T-cell (primary cell): ENCODE measurements around the gene PRDX2. TPM values are rescaled to one million over a fixed set of nuclear protein-coding genes. Genes with fewer than 3 reads are reported as not detected.

Experiments used
- ATAC-seq, 4 experiments: fragments of 200-7000 bp in 3 of 4; fragments of 150-1000 bp in 1 of 4; cut with Tn5 transposase; replicated peaks in 1 of 4; 1 replicate in 3 of 4; 2 replicates in 1 of 4; pipeline ENCODE4 v1.10.0; 2021; ENCODE audit warnings: moderate library complexity in 3 of 4, mild to moderate bottlenecking in 2 of 4, moderate number of reproducible peaks in 1 of 4
- CTCF ChIA-PET, 2 donors: fragments of 300-600 bp; sonication (Branson Sonifier 250); formaldehyde crosslinking; loops; one replicate each; lab custom pipeline; 2022; ENCODE audit warnings: antibody characterized with exemption in 2 of 2; lab: Charles Lee
- POLR2A ChIA-PET, 2 donors: fragments of 300-600 bp; sonication (Branson Sonifier 250); formaldehyde crosslinking; loops; one replicate each; lab custom pipeline; 2022; ENCODE audit warnings: antibody characterized with exemption in 2 of 2; lab: Charles Lee
- DNase-seq, 35 experiments: peaks; one replicate each; pipeline versions ENCODE4 v3.0.0 to v3.0.0-alpha.2; 2013 to 2023
- H3K27ac ChIP-seq: one replicate; pipeline ENCODE4 v1.5.1; 2013; ENCODE audit warnings: low read length
- H3K27me3 ChIP-seq, 2 experiments: replicated peaks in 1 of 2; 1 replicate in 1 of 2; 2 replicates in 1 of 2; pipeline versions ENCODE4 v1.6.1 to v1.7.0; 2013; ENCODE audit warnings: low read length in 1 of 2, mixed read lengths in 1 of 2; ENCODE audit not compliant: control insufficient read depth in 2 of 2, insufficient read depth in 2 of 2; ENCODE audit errors: extremely low read depth in 1 of 2
- H3K36me3 ChIP-seq, 2 donors: 1 replicate in 1 of 2; 2 replicates in 1 of 2; pipeline versions ENCODE4 v1.6.1 to v1.7.0; 2013; ENCODE audit warnings: low read length in 1 of 2; ENCODE audit not compliant: control insufficient read depth in 2 of 2, insufficient read depth in 1 of 2; ENCODE audit errors: extremely low read depth in 1 of 2
- H3K4me1 ChIP-seq, 2 experiments: 1 replicate in 1 of 2; 2 replicates in 1 of 2; pipeline versions ENCODE4 v1.6.1 to v1.7.0; 2013; ENCODE audit warnings: low read length in 2 of 2, mixed read lengths in 1 of 2; ENCODE audit not compliant: insufficient read depth in 2 of 2, control insufficient read depth in 1 of 2; ENCODE audit errors: extremely low read depth in 1 of 2
- H3K4me3 ChIP-seq, 2 donors: 1 replicate in 1 of 2; 2 replicates in 1 of 2; pipeline versions ENCODE4 v1.5.1 to v1.7.0; 2013; ENCODE audit warnings: mild to moderate bottlenecking in 2 of 2, low read length in 1 of 2, moderate library complexity in 1 of 2; ENCODE audit not compliant: control insufficient read depth in 1 of 2; ENCODE audit errors: extremely low read depth in 1 of 2
- H3K9me3 ChIP-seq: 2 replicates; pipeline ENCODE4 v1.7.0; 2013
- H3K27ac Mint-ChIP-seq, 2 donors: one replicate each; pipeline ENCODE4 v1.8.0; 2020 to 2021; ENCODE audit warnings: mild to moderate bottlenecking in 2 of 2, mixed read lengths in 2 of 2
- H3K27me3 Mint-ChIP-seq, 2 donors: one replicate each; pipeline ENCODE4 v1.8.0; 2021 to 2022; ENCODE audit warnings: mixed read lengths in 2 of 2
- H3K36me3 Mint-ChIP-seq: one replicate; pipeline ENCODE4 v1.8.0; 2021; ENCODE audit warnings: mixed read lengths
- H3K4me1 Mint-ChIP-seq, 3 donors: one replicate each; pipeline ENCODE4 v1.8.0; 2020 to 2022; ENCODE audit warnings: mixed read lengths in 3 of 3, mild to moderate bottlenecking in 1 of 3
- H3K4me3 Mint-ChIP-seq, 3 donors: one replicate each; pipeline ENCODE4 v1.8.0; 2020 to 2022; ENCODE audit warnings: mild to moderate bottlenecking in 3 of 3, mixed read lengths in 3 of 3, moderate library complexity in 3 of 3
- H3K9me3 Mint-ChIP-seq, 3 donors: one replicate each; pipeline ENCODE4 v1.8.0; 2020 to 2022; ENCODE audit warnings: mixed read lengths in 3 of 3
- WGBS: methylation state at CpG from one replicate; pipeline ENCODE4 v1.1.5; 2013; ENCODE audit warnings: missing lambda C conversion rate; ENCODE audit not compliant: insufficient coverage; 5-methylcytosine and 5-hydroxymethylcytosine counted together
- total RNA-seq, 35 experiments: library from RNA in 6 of 35; stranded (reverse) in 6 of 35; fragments of 120-200 nt in 1 of 35; gene quantifications; one replicate each; pipeline versions ENCODE4 v1.2.1 to v1.2.4 and lab custom pipeline; 2013 to 2026

The PRDX2 gene
- total RNA-seq, 5 donors from 2014 or later (not counting 1 experiment from before 2014, with no cell fraction given): 94.5 to 150 (median 134) TPM

GRCh38 chr19:12837225-12837624 lies 35.6 kb upstream of the PRDX2 start:
- Mint-ChIP-seq H3K27me3 (peaks cover 69 to 74% of the 10 kb centered on the region in 2 donors), H3K4me1 (peaks cover 30 to 51% (median 47%) of the 10 kb centered on the region in 3 donors), H3K9me3 (peaks cover 0 to 3% (median 0%) of the 10 kb centered on the region in 3 donors), H3K27ac (peak overlapping the region in 1 of 2 donors; percentile 11), H3K36me3 (no peaks in the 10 kb centered on the region), H3K4me3 (peak overlapping the region in 1 of 3 donors; percentile 66)
- DNase-seq (no peak), ATAC-seq (no peak)
- POLR2A ChIA-PET: interaction anchor here in 1 of 2 donors (0.6 kb wide), 1 partner anchor 191 kb away, joined by 5 read pairs; no protein-coding TSS in a partner anchor
- CTCF ChIA-PET: interaction anchor here in 1 of 2 donors (0.7 kb wide), 3 partner anchors 10 to 260 kb away, joined by 3 read pairs; partner anchors contain the start of gene GCDH
- Histone ChIP-seq H3K4me1 (peaks cover 7 to 59% of the 10 kb centered on the region in 2 experiments), H3K4me3 (no peak overlapping the region), H3K36me3 (no peaks in the 10 kb centered on the region), H3K27me3 (peaks cover 35 to 92% of the 10 kb centered on the region in 2 experiments), H3K9me3 (no peaks in the 10 kb centered on the region), H3K27ac (no peak overlapping the region)
- WGBS: 93% methylated on average over 2 of the region's 4 CpGs

- POLR2A ChIA-PET: no interaction called here
- no peak overlapping the region for H3K27ac Mint-ChIP-seq
- no peaks in the 10 kb centered on the region for H3K9me3 ChIP-seq
- DNase-seq (no peak), ATAC-seq (no peak)
- WGBS: 16% methylated on average over 6 of the region's 6 CpGs
- H3K27ac ChIP-seq: no peak overlapping the region
- H3K27me3 Mint-ChIP-seq: peaks cover 70 to 75% of the 10 kb centered on the region in 2 donors
- peaks cover 33 to 54% (median 49%) of the 10 kb centered on the region in 3 donors for H3K4me1 Mint-ChIP-seq
- no peak overlapping the region for H3K4me3 ChIP-seq
- no peaks in the 10 kb centered on the region for H3K36me3 ChIP-seq
- no peaks in the 10 kb centered on the region for H3K36me3 Mint-ChIP-seq
- CTCF ChIA-PET: no interaction called here
- H3K9me3 Mint-ChIP-seq: peaks cover 0 to 7% (median 0%) of the 10 kb centered on the region in 3 donors
- no peak overlapping the region for H3K4me3 Mint-ChIP-seq
- H3K4me1 ChIP-seq: peaks cover 7 to 58% of the 10 kb centered on the region in 2 experiments
- H3K27me3 ChIP-seq: peaks cover 34 to 92% of the 10 kb centered on the region in 2 experiments
Observed at GRCh38 chr19:12836529-12836863, 34.9 kb upstream of the PRDX2 start.

GRCh38 chr19:12834976-12835757 lies 33.6 kb upstream of the PRDX2 start:
- H3K4me1 Mint-ChIP-seq: peaks cover 27 to 43% (median 37%) of the 10 kb centered on the region in 3 donors
- H3K4me3 Mint-ChIP-seq: peak overlapping the region; percentile 49 to 61 (median 50)
- Histone ChIP-seq H3K4me1 (peaks cover 7 to 46% of the 10 kb centered on the region in 2 experiments), H3K27me3 (peaks cover 36 to 92% of the 10 kb centered on the region in 2 experiments), H3K4me3 (peak overlapping the region in 1 of 2 donors; percentile 38), H3K36me3 (no peaks in the 10 kb centered on the region), H3K9me3 (no peaks in the 10 kb centered on the region), H3K27ac (no peak overlapping the region)
- 14% methylated on average over 30 of the region's 39 CpGs for WGBS
- no peak overlapping the region for H3K27ac Mint-ChIP-seq
- ChIA-PET CTCF (interaction anchor here in 1 of 2 donors (0.7 kb wide), 1 partner anchor 65 kb away, joined by 5 read pairs; no protein-coding TSS in a partner anchor), POLR2A (no interaction called here)
- H3K27me3 Mint-ChIP-seq: peaks cover 71 to 75% of the 10 kb centered on the region in 2 donors
- ATAC-seq: peak in 1 of 4 experiments; percentile 13
- no peaks in the 10 kb centered on the region for H3K36me3 Mint-ChIP-seq
- H3K9me3 Mint-ChIP-seq: peaks cover 0 to 11% (median 0%) of the 10 kb centered on the region in 3 donors
- peak in 17 of 35 experiments; percentile 13 to 50 (median 23) for DNase-seq

GRCh38 chr19:12834566-12834943 lies 33.0 kb upstream of the PRDX2 start, which contains the start of gene RTBDN:
Gene RTBDN (minus strand): TSS chr19:12834579. CDS start chr19:12829979, 4,600 bp downstream.
- ATAC-seq (no peak), DNase-seq (no peak)
- Mint-ChIP-seq H3K36me3 (no peaks in the 10 kb centered on the region), H3K9me3 (peaks cover 0 to 11% (median 0%) of the 10 kb centered on the region in 3 donors), H3K4me1 (peaks cover 27 to 39% (median 34%) of the 10 kb centered on the region in 3 donors), H3K27me3 (peaks cover 71 to 75% of the 10 kb centered on the region in 2 donors), H3K4me3 (peak within 1 kb of the TSS; percentile 49 to 64 (median 50)), H3K27ac (peak within 1 kb of the TSS in 1 of 2 donors; percentile 57)
- POLR2A ChIA-PET: no interaction called here
- H3K4me3 ChIP-seq: peak within 1 kb of the TSS in 1 of 2 donors; percentile 38
- WGBS: 20% methylated on average over 18 of the region's 20 CpGs
- no peak within 1 kb of the TSS for H3K27ac ChIP-seq
- H3K9me3 ChIP-seq: no peaks in the 10 kb centered on the region
- H3K36me3 ChIP-seq: no peaks in the 10 kb centered on the region
- H3K27me3 ChIP-seq: peaks cover 32 to 93% of the 10 kb centered on the region in 2 experiments
- CTCF ChIA-PET: interaction anchor here in 1 of 2 donors (0.5 kb wide), 1 partner anchor 67 kb away, joined by 3 read pairs; no protein-coding TSS in a partner anchor
- H3K4me1 ChIP-seq: peaks cover 7 to 46% of the 10 kb centered on the region in 2 experiments

GRCh38 chr19:12833738-12834565 lies 32.4 kb upstream of the PRDX2 start:
- Histone ChIP-seq H3K4me1 (peaks cover 7 to 43% of the 10 kb centered on the region in 2 experiments), H3K27me3 (peaks cover 26 to 94% of the 10 kb centered on the region in 2 experiments), H3K9me3 (no peaks in the 10 kb centered on the region), H3K36me3 (no peaks in the 10 kb centered on the region), H3K27ac (no peak overlapping the region), H3K4me3 (peak overlapping the region in 1 of 2 donors; percentile 23)
- ChIA-PET CTCF (interaction anchor here in 1 of 2 donors (0.5 kb wide), 1 partner anchor 67 kb away, joined by 3 read pairs; no protein-coding TSS in a partner anchor), POLR2A (no interaction called here)
- ATAC-seq (peak; percentile 22 to 35 (median 27)), DNase-seq (peak in 8 of 35 experiments; percentile 4 to 65 (median 28))
- Mint-ChIP-seq H3K27me3 (peaks cover 70 to 75% of the 10 kb centered on the region in 2 donors), H3K27ac (no peak overlapping the region), H3K9me3 (peaks cover 0 to 11% (median 0%) of the 10 kb centered on the region in 3 donors), H3K4me3 (peak overlapping the region; percentile 49 to 64 (median 50)), H3K4me1 (peaks cover 22 to 33% (median 28%) of the 10 kb centered on the region in 3 donors), H3K36me3 (no peaks in the 10 kb centered on the region)
- 3% methylated on average over 49 of the region's 87 CpGs for WGBS
